Measurements from ENCODE around the gene ZFAND3.
"Not testable (repeated sequence)": the region's sequence is repeated elsewhere in the genome, so short reads cannot be mapped to it uniquely, and the experiment has no call there.

ZFAND3 gene

GRCh38 chr6:37889486-37889885, 70.0 kb downstream of the ZFAND3 start:
- in situ Hi-C loops (cut with HindIII; ENCODE audit: low sequenced_read_pairs): no loop called here

GRCh38 chr6:37891072-37891471, 71.5 kb downstream of the ZFAND3 start:
- in situ Hi-C loops (cut with HindIII; ENCODE audit: low sequenced_read_pairs): no loop called here

DNA sequence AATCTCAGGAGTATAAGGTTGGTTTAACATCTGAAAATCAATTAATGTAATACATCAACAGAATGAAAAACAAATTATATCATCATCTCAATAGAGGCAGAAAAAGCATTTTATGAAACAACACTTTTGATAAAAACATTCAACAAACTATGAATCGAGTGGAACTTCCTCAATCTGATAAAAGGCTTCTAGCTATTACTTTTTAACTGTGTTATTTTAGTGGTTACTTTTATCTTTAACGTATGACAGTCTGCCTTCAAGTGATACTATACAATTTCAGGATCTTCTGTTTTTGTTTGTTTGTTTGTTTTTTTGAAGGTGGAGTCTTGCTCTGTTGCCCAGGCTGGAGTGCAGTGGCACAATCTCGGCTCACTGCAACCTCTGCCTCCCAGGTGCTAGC, 73.7 kb downstream of the ZFAND3 start:
- in situ Hi-C loops (cut with HindIII; ENCODE audit: low sequenced_read_pairs): no loop called here

GRCh38 chr6:37893734-37894133, 74.2 kb downstream of the ZFAND3 start:
- in situ Hi-C loops (cut with HindIII; ENCODE audit: low sequenced_read_pairs): not testable (repeated sequence)

DNA sequence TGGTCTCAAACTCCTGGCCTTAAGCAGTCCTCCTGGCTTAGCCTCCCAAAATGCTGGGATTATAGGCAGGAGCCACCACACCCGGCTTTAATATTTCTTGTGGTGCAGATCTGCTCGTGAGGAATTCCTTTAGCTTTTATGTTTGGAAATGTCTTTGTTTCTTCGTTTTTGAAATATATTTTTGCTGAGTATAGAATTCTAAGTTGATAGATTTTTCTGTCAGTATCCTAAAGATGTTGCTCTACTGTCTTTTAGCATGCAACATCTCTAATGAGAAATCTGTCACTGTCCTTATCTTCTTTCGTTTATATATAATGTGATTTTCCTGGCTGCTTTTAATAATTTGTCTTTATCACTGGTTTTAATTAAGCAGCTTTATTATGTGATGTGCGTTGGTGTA, 75.1 kb downstream of the ZFAND3 start:
- in situ Hi-C loops (cut with HindIII; ENCODE audit: low sequenced_read_pairs): no loop called here

- in situ Hi-C loops (cut with HindIII; ENCODE audit: low sequenced_read_pairs): no loop called here
Observed at GRCh38 chr6:37897321-37897720, 77.8 kb downstream of the ZFAND3 start.

DNA sequence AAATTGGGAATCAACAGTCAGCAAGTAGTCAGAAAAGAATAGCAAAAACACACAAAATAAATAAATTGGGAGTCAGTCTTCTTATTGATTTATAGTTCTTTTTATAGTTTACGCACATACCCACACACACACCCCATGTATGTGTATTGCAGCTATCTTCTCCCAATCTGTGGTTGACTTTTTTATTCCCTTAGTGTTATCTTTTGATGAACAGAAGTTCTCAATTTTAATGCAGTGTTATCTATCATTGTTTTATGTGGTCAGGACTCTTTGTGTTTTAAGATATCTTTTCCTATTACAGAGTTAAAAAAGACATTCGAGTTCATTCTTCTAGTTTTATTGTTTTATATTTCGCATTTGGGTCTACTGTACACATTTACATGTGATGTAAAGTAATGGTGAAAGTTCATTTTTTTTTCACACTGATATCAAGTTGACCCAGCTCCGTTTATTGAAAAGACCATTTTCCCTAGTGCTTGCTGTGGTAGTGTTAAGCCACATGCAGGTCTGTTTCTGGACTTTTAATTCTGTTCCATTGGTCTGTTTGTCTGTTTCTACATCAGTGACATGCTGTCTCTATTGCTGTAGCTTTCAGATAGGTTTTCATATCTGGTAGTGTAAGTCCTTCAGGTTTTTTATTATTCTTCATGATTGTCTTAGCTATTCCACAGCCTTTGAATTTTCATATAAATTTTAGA, 78.4 kb downstream of the ZFAND3 start:
- in situ Hi-C loops (cut with HindIII; ENCODE audit: low sequenced_read_pairs): no loop called here

- in situ Hi-C loops (cut with HindIII; ENCODE audit: low sequenced_read_pairs): no loop called here
Observed at GRCh38 chr6:37903351-37904340, 84.1 kb downstream of the ZFAND3 start.

DNA sequence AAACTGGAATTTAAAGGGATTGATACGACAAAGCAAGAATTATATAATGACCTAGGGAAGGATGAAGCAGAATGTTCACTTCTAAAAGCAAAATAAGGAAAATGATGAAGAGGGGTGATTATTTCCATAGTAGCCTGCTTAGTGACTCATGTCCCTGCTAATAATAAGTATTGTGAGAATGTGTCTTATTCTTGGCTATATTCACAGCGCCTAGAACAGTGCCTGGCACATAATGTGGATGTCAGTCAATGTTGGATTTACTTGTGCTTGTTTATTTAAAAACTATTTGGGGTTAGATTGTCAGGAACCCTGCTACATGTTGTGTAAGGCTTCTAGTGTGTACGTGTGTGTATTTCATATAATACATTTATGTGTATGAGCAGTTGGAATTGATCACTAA, 85.1 kb downstream of the ZFAND3 start:
- in situ Hi-C loops (cut with HindIII; ENCODE audit: low sequenced_read_pairs): no loop called here

- in situ Hi-C loops (cut with HindIII; ENCODE audit: low sequenced_read_pairs): no loop called here
Observed at GRCh38 chr6:37906121-37906520, 86.6 kb downstream of the ZFAND3 start.

- in situ Hi-C loops (cut with HindIII; ENCODE audit: low sequenced_read_pairs): no loop called here
Observed at GRCh38 chr6:37910998-37911397, 91.5 kb downstream of the ZFAND3 start.

DNA sequence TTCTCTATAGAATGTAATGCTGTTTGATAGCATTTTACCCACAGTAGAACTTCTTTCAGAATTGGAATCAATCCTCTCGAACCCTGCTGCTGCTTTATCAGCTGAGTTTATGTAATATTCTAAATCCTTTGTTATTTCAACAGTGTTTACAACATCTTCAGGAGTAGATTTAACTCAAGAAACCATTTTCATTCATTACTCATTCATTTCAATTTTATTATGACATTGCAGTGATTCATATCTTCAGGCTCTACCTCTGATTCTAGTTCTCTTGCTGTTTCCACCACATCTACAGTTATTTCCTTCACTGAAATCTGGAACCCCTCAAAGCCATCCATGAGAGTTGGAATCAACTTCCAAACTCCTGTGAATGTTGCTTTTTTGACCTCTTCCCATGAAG, 93.7 kb downstream of the ZFAND3 start:
- in situ Hi-C loops (cut with HindIII; ENCODE audit: low sequenced_read_pairs): no loop called here

DNA sequence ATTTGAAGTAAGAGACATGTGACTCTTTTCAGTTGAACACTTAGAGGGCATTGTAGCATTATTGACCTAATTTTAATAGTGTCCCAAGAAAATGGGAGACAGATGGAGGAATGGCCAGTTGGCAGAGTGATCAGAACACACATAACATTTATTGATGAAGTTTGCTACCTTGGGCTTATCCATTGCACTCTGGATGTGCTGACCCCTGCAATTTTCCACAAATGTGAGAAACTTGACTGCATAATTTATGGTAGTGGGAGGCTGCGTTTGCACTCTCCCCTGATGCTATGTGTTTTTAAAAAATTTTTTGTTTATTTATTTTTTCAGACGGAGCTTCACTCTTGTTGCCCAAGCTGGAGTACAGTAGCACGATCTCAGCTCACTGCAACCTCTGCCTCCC, 95.9 kb downstream of the ZFAND3 start:
- in situ Hi-C loops (cut with HindIII; ENCODE audit: low sequenced_read_pairs): no loop called here

DNA sequence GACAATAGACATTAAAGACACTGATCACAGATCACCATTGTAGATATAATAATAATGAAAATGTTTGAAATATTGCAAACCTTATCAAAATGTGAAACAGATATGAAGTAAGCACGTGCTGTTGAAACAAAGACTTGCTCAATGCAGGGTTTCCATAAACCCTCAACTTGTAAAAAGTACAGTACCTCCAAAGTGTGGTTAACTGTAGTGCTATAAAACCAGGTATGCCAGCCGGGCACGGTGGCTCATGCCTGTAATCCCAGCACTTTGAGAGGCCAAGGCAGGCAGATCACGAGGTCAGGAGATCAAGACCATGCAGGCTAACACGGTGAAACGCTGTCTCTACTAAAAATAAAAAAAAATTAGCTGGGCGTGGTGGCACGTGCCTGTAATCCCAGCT, 96.6 kb downstream of the ZFAND3 start:
- in situ Hi-C loops (cut with HindIII; ENCODE audit: low sequenced_read_pairs): no loop called here

- in situ Hi-C loops (cut with HindIII; ENCODE audit: low sequenced_read_pairs): no loop called here
Observed at GRCh38 chr6:37916675-37917074, 97.1 kb downstream of the ZFAND3 start.

GRCh38 chr6:37917566-37917965, 98.0 kb downstream of the ZFAND3 start:
- in situ Hi-C loops (cut with HindIII; ENCODE audit: low sequenced_read_pairs): no loop called here

DNA sequence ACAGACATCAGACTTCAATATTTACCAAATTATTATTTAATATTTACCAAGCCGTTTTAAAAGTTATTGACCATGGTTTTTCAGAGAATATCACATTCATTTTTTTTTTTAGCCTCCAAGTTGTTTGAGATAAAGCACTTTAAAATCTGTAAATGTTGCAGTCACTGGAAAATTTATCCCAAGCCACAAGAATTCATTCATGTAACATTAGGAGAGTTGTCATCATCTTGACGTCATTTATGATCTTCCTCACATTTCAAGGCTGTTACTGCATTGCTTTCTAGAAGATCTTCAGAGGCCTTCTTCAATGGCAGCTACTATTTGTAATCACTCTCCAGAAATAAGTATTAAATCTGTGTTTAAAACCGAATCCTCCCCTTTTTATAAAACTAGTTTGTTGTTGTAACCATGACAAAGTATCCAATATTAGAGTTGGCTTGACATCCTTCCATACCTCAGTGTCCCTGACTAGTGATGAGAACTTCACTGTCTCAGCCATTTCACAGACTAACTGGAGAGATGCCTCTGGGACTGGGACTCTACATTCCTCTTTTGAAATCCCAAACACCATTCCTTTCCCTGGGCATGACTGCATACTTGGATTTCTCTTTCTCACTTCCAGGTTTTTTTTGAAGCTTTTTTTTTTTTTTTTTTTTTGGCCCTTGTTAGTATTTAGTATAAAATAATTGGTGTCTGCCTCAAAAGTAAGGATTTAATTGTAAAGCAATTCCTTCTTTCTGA, 100.1 kb downstream of the ZFAND3 start:
- in situ Hi-C loops (cut with HindIII; ENCODE audit: low sequenced_read_pairs): no loop called here

DNA sequence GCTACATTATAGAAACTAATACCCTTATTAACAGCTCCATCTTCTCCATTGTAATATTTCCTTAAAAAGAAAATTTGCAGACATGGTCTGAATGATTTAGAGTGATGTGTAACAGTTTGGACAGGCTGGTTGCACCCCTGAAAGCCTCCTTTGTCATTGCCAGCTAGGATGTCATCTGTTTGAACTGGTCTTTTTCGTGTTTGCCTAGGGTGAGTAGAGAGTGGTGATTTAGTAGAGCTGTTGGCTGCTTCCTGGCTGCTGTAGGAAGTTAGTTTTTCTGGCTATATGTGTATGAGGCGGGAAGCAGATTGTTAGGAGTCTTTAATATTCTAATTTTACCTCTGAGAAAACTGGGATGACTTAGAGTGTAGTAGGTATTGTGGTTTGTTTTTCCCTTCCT, 101.1 kb downstream of the ZFAND3 start:
- in situ Hi-C loops (cut with HindIII; ENCODE audit: low sequenced_read_pairs): no loop called here

GRCh38 chr6:37922563-37922962, 103.0 kb downstream of the ZFAND3 start:
- in situ Hi-C loops (cut with HindIII; ENCODE audit: low sequenced_read_pairs): no loop called here

GRCh38 chr6:37923514-37923913, 104.0 kb downstream of the ZFAND3 start:
- in situ Hi-C loops (cut with HindIII; ENCODE audit: low sequenced_read_pairs): no loop called here

DNA sequence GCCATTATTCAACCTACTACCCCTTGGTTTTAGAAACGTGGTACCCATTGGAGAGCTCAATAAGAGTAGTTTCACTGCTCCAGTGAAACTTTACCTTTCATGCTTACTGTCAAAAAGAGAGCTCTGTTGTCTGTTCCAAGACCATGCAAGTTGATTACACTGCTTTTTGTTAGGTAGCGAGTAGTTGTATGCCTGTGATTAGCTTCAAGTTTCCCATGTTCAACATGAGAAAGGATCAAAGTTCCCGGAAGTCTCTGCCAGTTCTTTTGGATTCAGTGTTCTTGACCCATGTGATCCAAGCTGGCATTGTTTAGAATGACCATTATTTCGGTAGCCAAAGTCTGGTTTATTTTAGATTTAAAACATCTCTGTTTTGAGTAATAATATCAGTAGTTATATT, 107.1 kb downstream of the ZFAND3 start:
- in situ Hi-C loops (cut with HindIII; ENCODE audit: low sequenced_read_pairs): no loop called here

All from DLD1 (cell line).